Kidney tubule cell (primary cell): ENCODE data around the gene ISCU.

Source experiments
- DNase-seq: peaks from one replicate; pipeline ENCODE4 v3.0.0-alpha.2; 2018; ENCODE audit warnings: low spot score

Gene ISCU

DNA sequence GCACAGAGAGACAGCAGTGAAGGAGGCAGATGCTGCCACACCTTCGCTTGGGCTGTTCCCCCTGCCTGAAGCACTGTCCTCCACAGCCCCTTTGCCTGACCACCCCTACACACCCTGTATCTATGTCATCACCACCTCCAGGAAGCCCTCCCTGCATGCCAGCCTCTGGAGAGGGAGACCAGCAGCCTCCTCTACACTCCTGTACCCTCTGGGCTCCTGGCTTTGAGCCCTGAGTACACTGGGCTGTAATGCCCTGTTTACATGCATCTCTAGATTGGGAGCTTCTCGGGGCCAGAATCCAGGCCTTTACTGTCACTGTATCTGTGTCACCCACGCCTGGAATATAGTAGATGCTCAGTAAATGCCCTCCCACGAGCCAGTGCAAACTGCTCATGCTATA lies 41.3 kb downstream of the ISCU start:
- DNase-seq: no peak

DNA sequence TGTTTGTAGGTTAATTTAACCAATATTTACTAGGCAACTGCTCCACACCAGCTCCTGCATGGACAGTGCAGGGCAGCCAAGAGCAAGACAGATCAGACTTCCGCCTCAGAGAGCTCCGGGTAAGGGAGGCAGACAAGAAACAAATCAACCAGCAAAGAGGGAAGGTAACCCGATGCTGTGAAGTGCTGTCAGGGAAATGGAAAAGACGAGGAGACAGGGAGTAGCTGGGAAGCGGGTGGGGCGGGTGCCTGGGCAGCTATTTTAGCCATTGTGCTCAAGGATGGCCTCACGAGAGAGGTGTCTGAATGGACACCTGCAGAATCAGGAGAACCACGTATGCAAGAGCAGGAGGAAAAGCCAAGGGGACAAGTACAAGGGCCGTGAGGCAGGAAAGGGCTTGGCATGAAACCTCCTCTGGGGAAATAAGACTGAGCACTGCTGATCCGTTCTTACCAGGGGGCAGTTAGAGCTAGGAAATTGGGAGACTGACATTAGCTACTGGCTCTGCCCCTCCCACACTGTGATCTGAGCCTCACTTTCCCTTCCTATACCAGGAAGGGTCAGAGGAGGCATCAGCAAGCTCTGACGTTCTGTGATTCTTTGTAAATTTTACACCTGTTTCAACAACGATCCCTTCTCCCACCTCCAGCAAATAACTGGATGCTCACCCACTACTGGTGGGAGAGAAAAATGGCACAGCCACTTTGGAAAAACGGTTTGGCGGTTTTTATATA lies 42.0 kb downstream of the ISCU start:
- DNase-seq: no peak

DNA sequence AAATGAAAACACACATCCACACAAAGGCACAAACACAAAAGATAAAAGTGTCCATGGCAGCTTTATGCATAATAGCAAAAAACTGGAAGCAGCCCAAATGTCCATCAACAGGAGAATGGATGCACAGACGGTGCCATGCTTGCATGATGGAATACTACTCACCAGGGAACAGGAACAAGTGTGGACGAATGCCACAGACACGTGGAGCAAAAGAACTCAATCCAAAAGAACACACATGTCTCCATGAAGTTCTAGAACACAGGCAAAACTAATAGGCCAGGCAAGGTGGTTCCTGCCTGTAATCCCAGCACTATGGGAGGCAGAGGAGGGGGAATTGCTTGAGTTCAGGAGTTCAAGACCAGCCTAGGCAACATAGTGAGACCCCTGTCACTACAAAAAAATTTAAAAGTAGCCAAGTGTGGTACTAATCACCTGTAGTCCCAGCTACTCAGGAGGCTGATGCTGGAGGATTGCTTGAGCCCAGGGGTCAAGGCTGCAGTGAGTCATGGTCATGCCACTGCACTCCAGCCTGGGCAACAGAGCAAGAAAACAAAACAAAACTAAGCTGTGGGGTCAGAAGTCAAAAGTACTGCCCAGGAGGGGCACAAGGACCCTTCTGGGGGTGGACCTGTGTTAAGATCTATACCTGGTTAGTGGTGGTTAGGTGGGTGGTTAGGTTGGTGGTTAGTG lies 42.7 kb downstream of the ISCU start:
- peak; percentile 82 for DNase-seq

DNA sequence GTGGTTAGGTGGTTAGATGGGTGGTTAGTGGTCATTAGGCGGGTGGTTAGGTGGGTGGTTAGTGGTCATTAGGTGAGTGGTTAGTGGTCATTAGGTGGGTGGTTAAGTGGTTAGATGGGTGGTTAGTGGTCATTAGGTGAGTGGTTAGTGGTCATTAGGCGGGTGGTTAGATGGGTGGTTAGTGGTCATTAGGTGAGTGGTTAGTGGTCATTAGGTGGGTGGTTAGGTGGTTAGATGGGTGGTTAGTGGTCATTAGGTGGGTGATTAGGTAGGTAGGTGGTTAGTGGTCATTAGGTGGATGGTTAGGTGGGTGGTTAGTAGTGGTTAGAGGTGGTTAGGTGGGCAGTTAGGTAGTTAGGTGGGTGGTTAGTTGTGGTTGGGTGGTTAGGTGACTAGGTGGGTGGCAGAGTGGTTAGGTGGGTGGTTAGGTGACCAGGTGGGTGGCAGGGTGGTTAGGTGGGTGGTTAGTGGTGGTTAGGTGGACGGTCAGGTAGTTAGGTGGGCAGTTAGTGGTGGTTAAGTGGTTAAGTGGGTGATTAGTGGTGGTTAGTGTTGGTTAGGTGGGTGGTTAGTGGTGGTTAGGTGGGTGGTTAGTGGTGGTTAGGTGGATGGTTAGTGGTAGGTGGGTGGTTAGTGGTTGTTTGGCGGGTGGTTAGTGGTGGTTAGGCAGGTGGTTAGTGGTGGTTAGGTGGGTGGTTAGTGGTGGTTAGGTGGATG lies 43.5 kb downstream of the ISCU start:
- DNase-seq: no peak

DNA sequence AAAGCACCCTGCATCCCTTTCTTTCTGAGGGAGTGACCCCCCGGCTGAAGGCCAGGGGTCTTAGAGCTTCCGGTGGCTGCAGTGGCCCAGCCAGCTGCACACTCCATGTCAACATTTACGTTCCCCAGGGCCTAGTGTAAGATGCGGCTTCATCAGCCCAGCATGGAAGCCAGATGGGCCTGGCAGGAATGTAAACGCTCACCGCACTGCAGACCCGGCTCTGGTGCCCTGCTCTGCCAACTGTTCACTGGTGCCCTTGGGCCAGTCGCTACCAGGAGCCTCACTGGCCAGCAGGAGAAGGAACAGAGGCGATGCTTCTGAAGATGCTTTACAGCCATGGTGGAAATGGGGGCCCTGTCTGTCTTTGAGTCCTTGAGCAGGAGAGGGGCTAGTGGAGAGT lies 44.1 kb downstream of the ISCU start:
- DNase-seq: no peak

DNA sequence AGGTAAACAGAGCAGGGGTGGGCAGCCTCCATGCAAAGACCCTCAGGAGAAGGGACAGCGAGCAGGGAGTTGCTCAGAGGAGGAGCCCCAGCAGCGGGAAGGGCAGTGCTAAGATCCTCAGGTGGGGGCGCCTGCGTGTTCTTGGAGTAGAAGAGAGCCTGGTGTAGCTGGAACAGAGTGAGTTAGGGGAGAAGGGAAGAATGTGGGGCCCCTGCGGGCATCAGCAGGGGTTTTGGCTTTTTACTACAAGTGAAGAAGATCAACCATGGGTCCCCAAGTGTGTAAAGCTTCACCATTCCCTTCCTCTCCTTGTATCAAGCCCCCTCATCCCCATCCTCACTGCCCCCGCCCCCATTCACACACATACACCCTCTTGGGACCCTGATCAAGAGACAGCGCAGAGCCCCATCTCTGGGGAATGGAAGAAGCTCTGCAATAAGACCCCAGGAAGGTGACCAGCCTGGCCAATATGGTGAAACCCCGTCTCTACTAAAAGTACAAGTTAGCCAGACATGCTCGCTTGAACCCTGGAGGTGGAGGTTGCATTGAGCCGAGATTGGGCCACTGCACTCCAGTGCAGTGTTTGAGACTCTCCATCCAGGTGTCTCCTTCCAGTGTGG lies 45.7 kb downstream of the ISCU start:
- DNase-seq: no peak

DNA sequence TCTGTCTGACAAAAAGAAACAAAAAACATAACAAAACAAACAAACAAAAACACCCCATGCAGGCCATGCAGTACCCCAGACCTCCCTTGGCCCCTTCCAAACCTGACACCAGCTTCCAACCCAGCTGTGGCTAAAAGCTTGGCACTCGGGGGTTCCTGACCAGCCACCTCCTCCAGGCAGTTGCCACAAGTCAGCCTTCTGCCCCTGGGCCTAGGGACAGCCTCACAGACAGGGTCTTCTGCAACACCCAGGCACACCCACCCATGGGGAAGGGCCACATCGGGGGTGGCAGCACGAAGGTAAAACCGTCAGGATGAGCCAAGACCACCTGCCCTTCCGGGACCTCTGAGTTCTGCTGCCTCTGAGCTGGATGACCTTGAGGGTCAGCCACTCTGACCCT lies 46.2 kb downstream of the ISCU start:
- DNase-seq: no peak

DNA sequence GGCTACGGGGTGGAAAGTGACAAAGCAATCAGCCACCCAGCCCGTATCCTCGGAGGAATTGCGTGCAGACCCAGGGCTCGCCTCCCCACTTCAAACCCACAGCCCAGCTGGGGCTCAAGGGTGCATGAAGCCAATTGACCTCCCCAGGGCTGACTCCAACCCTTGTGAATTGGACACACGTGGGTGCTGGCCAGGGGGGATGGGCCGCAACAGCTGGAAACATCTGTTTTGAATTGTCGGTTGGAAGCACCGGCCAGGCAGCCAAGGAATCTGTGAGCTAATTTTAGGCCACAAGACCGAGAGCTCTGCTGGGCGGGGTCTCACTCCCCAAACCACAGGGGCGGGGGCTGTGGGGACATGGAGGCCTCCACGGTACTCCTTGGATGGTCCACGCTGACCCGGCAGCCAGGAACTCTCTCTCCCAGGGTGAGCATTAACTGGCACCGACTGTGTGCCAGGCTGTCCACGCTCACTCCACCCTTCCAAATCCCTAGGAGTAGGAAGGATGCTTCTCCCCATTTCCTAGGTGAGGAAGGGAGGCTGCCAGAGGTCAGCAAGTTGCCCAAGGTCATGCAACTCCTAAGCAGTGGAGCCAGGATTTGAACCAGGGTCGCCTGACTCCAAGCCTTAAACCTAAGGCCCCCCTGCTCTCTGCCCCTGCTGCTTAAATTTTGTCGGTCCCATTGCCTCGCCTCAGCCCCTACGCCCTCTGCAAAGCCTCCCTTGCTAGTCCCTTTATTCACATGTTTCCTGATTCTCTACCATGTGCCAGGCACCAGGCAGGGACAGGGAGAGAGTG lies 47.3 kb downstream of the ISCU start:
- DNase-seq: no peak

DNA sequence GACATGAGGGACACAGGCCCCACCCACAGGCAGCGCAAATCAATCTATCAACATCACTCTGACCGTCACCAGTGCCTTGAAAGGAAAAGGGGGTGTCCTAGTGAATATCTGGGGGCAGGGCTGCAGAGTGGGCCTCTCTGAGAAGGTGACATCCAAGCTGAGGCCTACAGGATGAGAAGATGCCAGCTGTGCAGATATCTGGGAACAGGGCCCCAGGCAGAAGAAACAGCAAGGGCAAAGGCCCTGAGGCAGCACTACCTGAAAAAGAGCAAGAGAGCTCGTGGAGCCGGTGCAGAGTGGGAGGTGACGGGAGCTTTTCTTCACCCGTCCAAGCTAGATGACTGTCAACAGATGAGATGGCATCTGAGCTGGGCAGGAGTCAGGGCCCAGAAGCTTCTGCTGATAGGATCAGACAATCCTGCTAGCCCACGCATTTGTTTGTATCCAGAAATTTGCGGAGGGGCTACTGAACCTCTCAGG lies 48.0 kb downstream of the ISCU start:
- DNase-seq: no peak

DNA sequence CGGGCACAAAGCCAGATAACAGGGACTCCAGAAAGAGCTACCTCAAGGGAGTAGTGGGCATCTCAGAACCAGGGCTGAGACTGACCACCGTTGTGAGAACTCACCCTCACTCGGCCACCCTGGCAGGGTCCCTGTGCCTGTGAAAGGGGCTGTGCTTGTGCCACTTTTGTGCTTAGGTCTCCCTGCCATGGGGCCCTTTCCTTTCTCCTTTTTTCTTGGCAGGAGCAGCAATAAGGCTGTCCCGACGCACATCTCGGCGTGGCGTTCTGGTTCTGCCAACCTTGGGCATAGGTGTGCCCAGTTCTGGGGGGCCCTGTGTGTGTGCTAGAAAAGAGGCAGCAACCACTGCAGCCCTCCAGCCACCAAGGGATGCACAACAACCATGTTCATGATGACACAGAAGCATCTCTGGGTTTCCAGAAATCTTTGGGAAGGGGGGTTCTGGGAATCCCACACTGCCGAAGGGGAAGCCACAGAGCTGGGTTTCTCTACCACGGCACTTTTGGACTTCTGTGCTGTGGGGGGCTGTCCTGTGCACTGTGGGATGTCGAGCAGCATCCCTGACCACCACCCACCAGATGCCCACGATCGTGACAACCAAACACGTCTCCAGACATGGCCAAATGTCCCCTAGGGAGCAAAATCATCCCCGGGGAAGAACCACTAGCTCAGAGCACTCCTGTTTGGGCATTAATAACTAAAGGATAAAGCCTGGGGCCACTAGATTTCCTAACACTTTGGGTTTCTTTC lies 48.6 kb downstream of the ISCU start:
- no peak for DNase-seq

DNA sequence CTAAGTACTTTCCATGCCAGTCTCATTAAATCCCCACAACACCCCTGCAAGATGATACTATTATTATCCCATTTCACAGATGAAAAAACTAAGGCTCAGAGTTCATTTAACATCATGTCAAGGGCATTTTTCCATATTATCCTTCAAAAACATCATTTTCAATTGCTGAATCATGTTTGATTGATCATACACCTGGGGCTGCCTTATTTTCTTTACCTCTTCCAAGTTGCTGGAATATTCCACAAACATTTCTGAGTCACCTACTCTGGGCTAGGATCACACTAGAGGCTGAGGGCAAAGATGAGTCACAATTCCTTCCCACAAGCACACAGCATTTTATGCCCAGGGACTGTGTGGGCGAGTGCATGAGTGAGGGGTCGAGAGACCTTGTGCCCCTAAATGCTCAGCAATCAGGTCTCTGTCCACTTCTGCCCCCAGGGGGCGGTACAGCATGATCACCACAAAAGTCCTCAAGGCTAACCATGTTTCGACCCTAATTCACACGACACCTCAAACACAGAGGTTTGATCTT lies 49.6 kb downstream of the ISCU start:
- DNase-seq: peak; percentile 95

DNA sequence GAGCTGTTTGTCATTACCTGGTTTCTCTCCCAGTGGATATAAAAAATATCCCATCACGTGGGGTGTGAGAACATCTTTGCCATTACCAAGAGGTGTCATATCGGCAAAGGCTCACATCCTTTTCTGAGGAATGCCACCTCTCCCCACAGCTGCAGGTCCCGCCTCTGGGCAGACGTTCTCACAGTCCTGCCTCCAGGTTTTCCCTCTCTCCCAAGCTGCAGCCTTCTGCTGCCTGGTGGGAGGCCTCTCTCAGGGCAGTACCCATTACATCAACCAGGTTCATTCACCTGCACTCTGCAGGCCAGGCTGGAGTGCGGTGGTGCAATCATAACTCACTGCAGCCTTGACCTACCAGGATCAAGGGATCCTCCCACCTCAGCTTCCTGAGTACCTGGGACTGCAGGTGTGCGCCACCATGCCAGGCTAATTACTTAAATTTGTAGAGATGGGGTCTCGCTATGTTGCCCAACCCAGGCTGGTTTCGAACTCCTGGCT lies 50.4 kb downstream of the ISCU start:
- peak; percentile 76 for DNase-seq

DNA sequence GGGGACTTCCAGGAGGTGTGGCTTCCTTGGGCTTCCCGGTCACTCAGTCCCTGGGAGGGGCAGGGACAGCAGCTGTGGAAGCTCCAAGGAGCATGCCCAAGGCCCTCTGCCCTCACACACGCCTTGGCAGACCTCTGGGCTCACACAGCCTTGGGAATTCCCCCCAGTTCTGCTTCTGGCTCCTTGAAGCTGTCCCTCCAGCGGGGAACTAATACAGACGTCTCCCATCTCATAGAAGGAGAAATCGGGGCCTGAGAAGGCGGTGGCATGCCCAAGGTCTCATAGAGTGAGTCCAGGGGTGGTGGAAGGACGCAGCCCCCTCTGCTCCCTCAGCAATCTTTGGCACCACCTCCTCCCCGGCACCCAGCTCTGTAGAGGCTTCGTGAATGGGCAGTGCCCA lies 51.2 kb downstream of the ISCU start:
- DNase-seq: peak; percentile 82

DNA sequence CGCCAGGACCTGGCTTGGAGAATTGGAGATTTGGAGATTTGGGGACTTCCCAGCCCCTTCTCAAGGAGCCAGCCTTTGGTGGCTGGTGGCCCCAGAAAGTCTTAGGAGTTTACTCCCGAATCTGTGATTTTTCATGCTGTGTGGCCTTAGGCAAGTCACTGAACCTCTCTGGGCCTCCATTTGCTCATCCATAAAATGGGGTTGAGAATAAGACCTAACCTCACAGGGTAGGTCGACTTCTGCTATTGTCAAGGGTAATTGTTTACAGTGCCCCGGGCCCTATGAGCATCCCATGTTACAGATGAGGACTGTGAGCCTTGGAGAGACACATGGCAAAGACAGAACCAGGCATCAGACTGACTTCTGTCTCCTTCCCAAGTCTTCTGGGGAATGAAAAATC lies 51.6 kb downstream of the ISCU start:
- DNase-seq: no peak

DNA sequence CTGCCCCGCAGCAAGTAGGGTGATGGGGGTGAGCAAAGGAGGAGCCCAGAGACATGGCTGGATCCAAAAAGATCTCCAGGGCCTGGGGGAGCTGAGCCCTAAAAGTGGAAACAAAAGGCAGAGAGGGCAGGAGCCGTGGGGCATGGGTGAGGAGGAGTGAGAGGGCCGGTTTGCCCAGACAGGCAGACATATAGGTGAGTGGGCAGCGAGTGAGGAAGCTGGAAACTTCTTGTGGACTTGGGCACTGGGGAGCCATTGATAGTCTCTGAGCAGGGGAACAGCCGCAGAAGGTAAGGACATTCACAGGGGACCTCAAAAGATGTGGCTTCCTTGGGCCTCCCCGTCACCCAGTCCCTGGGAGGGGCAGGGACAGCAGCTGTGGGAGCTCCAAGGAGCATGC lies 52.2 kb downstream of the ISCU start:
- DNase-seq: no peak

DNA sequence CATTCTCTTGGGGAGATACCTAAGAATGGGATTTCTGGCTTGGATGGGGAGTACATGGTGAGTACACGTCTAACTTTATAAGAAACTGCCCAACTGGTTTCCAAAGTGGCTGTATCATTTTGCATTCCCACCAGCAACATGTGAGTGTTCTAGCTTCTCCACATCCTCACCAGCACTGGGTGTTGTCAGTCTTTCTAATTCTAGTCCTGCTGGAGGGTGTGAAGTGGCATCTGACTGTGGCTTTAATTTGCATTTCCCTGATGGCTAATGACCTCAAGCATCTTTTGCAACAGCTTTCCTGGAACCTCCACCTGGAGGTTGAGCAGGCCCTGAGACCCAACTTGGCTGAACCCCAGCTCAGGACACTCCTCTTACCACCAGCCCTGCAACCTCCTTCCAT lies 53.5 kb downstream of the ISCU start:
- DNase-seq: no peak

DNA sequence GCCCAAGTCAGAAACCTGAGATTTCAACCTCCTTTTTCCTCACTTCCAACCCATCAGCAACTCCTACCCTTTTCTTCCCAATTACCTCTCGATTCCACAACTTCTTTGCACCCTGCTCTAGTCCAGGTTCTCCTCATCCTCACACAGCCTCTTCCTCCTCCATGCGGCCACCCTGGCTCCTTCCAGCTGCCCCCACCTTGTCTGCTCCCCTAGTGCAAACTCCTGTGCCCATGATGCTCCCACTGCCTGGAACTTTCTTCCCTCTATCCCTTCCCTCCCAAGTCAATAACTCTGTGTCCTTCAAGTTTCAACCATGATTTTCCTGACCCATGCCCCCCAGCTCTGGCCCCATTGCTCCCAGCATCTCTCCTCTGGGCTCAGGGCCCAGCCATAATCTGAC lies 54.0 kb downstream of the ISCU start:
- no peak for DNase-seq

DNA sequence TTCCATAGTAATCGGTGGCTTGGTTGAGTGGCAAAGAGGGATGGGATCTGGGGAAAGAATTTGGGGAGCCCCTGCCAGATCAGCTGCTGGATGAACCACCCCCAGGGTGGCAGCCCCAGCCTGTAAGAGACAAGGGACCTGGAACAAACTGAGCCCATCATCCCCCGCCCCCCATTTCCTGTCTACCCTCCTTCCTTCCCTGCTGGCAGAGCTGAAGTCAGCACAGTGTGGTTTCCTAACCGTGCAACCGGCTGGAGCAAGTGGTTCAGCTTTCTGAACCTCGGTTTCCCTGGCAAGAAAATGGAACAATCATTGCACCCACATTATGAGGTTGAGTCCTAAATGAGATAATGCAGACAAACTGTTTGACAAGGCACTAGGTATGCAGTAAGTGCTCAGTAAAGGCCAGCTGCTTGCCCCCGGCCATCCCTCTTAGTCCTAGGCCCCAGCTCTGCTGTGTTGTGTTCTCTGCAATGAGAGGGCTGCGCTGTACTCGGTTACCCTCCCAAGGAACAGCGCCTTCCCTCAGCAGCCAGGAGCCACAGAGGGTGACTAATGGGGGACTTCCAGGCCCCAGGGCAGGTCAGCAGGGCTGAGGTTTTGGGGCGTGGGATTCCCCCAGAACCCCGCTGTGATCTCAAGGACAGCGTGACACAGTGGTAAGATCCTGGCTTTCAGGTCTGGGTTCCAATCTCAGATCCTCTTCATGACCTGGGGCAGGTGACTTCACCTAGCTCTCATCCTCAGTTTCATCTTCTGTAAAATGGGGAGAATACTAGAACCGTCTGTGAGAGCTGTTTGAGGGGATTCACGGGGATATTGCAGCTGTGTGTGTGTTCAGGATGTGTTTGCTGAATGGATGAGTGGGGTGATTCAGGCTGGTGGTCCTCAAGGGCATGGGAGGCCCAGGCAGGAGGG lies 54.8 kb downstream of the ISCU start:
- DNase-seq: peak; percentile 15
